Measurements from ENCODE around the gene SKIL. TPM values are rescaled to one million over a fixed set of nuclear protein-coding genes. Genes with fewer than 3 reads are reported as not detected.

SKIL gene
- total RNA-seq, 2 donors from 2014 or later = 20.4 to 32.9 TPM

- peaks cover 6% of the 10 kb centered on the region for H3K36me3 ChIP-seq
- H3K27me3 ChIP-seq = no peaks in the 10 kb centered on the region
- no peaks in the 10 kb centered on the region for H3K9me3 ChIP-seq
- DNase-seq (ENCODE audit: low spot score) = no peak
- H3K4me3 ChIP-seq = no peak overlapping the region
- no peak for TF ChIP-seq CTCF (IDR thresholded peaks at IDR 0.05)
- no peak overlapping the region for H3K27ac ChIP-seq
- H3K4me1 ChIP-seq = peaks cover 0 to 28% of the 10 kb centered on the region in 2 donors
These were observed 14.8 kb downstream of the SKIL start for GRCh38 chr3:170372190-170372879.

- no peak for TF ChIP-seq CTCF (IDR thresholded peaks at IDR 0.05)
- DNase-seq (ENCODE audit: low spot score) = no peak
- H3K36me3 ChIP-seq = peaks cover 70% of the 10 kb centered on the region
- H3K27ac ChIP-seq = no peak overlapping the region
- no peak overlapping the region for H3K4me3 ChIP-seq
- no peaks in the 10 kb centered on the region for H3K4me1 ChIP-seq
- H3K9me3 ChIP-seq = no peaks in the 10 kb centered on the region
- H3K27me3 ChIP-seq = no peaks in the 10 kb centered on the region
These were observed 26.1 kb downstream of the SKIL start for GRCh38 chr3:170383567-170383966.

DNA sequence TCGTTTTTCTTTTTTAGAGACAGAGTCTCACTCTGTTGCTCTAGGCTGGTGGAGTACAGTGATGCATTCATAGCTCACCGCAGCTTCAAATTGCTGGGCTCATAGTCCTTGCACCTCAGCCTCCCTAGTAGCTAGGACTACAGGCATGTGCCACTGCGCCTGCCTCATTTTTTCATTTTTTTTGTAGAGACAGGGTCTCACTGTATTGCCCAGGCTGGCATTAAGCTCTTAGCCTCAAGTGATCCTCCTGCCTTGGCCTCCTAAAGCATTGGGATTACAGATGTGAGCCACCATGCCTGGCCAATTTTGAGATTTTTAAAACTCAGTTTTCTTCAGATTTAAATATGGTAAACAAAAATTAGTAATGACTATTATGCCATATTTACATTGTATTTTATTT, 29.0 kb downstream of the SKIL start:
- no peaks in the 10 kb centered on the region for H3K9me3 ChIP-seq
- no peak for TF ChIP-seq CTCF (IDR thresholded peaks at IDR 0.05)
- DNase-seq (ENCODE audit: low spot score) = no peak
- no peak overlapping the region for H3K27ac ChIP-seq
- H3K27me3 ChIP-seq = no peaks in the 10 kb centered on the region
- no peak overlapping the region for H3K4me3 ChIP-seq
- no peaks in the 10 kb centered on the region for H3K4me1 ChIP-seq
- H3K36me3 ChIP-seq = peaks cover 83% of the 10 kb centered on the region

GRCh38 chr3:170387950-170388349, 30.4 kb downstream of the SKIL start:
- DNase-seq (ENCODE audit: low spot score) = no peak
- peaks cover 76% of the 10 kb centered on the region for H3K36me3 ChIP-seq
- TF ChIP-seq CTCF (IDR thresholded peaks at IDR 0.05) = no peak
- H3K27ac ChIP-seq = no peak overlapping the region
- no peaks in the 10 kb centered on the region for H3K9me3 ChIP-seq
- H3K27me3 ChIP-seq = no peaks in the 10 kb centered on the region
- H3K4me1 ChIP-seq = no peaks in the 10 kb centered on the region
- H3K4me3 ChIP-seq = no peak overlapping the region

DNA sequence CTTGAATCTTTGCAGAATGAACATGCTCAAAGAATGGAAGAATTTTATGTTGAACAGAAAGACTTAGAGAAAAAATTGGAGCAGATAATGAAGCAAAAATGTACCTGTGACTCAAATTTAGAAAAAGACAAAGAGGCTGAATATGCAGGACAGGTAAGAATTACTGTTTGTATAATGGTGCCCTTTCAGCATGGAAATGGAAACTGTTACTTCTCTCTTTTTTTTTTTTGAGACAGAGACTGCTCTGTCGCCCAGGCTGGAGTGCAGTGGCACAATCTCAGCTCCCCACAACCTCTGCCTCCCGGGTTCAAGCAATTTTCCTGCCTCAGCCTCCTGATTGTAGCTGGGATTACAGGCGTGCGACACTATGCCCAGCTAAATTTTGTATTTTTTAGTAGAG, 33.6 kb downstream of the SKIL start:
- H3K36me3 ChIP-seq = peaks cover 63% of the 10 kb centered on the region
- no peaks in the 10 kb centered on the region for H3K9me3 ChIP-seq
- no peak for TF ChIP-seq CTCF (IDR thresholded peaks at IDR 0.05)
- no peaks in the 10 kb centered on the region for H3K4me1 ChIP-seq
- DNase-seq (ENCODE audit: low spot score) = no peak
- H3K27me3 ChIP-seq = no peaks in the 10 kb centered on the region
- H3K4me3 ChIP-seq = no peak overlapping the region
- no peak overlapping the region for H3K27ac ChIP-seq

GRCh38 chr3:170397685-170398084, 40.2 kb downstream of the SKIL start:
- DNase-seq (ENCODE audit: low spot score) = no peak
- H3K36me3 ChIP-seq = peaks cover 8% of the 10 kb centered on the region
- no peaks in the 10 kb centered on the region for H3K4me1 ChIP-seq
- H3K9me3 ChIP-seq = no peaks in the 10 kb centered on the region
- H3K27me3 ChIP-seq = no peaks in the 10 kb centered on the region
- H3K4me3 ChIP-seq = no peak overlapping the region
- H3K27ac ChIP-seq = no peak overlapping the region
- TF ChIP-seq CTCF (IDR thresholded peaks at IDR 0.05) = no peak
